Melanocyte of skin (primary cell): Measurements from ENCODE around the gene SLC25A17. TPM values are rescaled to one million over a fixed set of nuclear protein-coding genes. Genes with fewer than 3 reads are reported as not detected.

ENCODE experiments used
- small RNA-seq, 2 donors: library from RNA; depleted of rRNA; stranded (forward); fragments of <200 nt; gene quantifications; one replicate each; pipeline ENCODE3, GENCODE V24; 2012
- total RNA-seq, 2 donors: library from RNA; depleted of rRNA; stranded (reverse); fragments of >200 nt; gene quantifications; 2 replicates each; pipeline ENCODE4 v1.2.3, GENCODE V29; 2012

Gene SLC25A17
- 10 to 100 TPM; 17.9 to 35.3 TPM for total RNA-seq

GRCh38 chr22:40818747-40819598 lies at the start of gene SLC25A17:
SLC25A17 (minus strand) TSS chr22:40819346; CDS start chr22:40819248, 98 bp downstream.

GRCh38 chr22:40862013-40862412 lies 42.9 kb upstream of the SLC25A17 start, which contains the start of gene DNAJB7:
DNAJB7 (minus strand) TSS chr22:40862113; CDS start chr22:40861994, 119 bp downstream.

GRCh38 chr22:40856513-40857308 lies 37.6 kb upstream of the SLC25A17 start, which contains the start of the genes ST13 and XPNPEP3:
ST13 (minus strand) TSS chr22:40856639; CDS start chr22:40856540, 99 bp downstream.
XPNPEP3 (plus strand) TSS chr22:40857148; CDS start chr22:40857182, 34 bp downstream.

Small RNAs within 50 kb of the gene (small RNA-seq; reads per million reads assigned to genes)
- gene JTBP1, result 0 reads per million in 2 donors
- gene MIR4766, result 0.86 to 2.9 reads per million in 2 donors

Other genes starting within 250 kb of the SLC25A17 start
- 10 to 100 TPM; 27.0 to 42.7 TPM for gene MRTFA, start 182.6 kb downstream of the SLC25A17 start, total RNA-seq
- 10 to 100 TPM in 1 of 2 donors, 1 to 10 TPM in 1; 6.0 to 16.5 TPM for gene MCHR1, start 139.9 kb downstream of the SLC25A17 start, total RNA-seq
- 100 to 1,000 TPM in 1 of 2 donors, 10 to 100 TPM in 1; 70.9 to 134 TPM for gene ST13, start 37.3 kb upstream of the SLC25A17 start, total RNA-seq
- gene XPNPEP3, start 37.8 kb upstream of the SLC25A17 start, total RNA-seq, result 10 to 100 TPM in 1 of 2 donors, 1 to 10 TPM in 1; 7.2 to 11.0 TPM
- gene DNAJB7, start 42.8 kb upstream of the SLC25A17 start, total RNA-seq, result not detected
- gene RBX1, start 132.0 kb upstream of the SLC25A17 start, total RNA-seq, result 10 to 100 TPM; 44.7 to 61.6 TPM